NCI-H524 (cell line): ENCODE measurements around the gene LINC01488.

Experiments
- DNase-seq, 2 experiments: peaks; one replicate each; lab custom pipeline; 2025; lab: John Stamatoyannopoulos, UW

Gene LINC01488

GRCh38 chr11:69530278-69531070 lies 49.0 kb downstream of the LINC01488 start:
- no peak for DNase-seq

- DNase-seq = no peak
These were observed 49.7 kb downstream of the LINC01488 start for GRCh38 chr11:69531071-69531716.

DNA sequence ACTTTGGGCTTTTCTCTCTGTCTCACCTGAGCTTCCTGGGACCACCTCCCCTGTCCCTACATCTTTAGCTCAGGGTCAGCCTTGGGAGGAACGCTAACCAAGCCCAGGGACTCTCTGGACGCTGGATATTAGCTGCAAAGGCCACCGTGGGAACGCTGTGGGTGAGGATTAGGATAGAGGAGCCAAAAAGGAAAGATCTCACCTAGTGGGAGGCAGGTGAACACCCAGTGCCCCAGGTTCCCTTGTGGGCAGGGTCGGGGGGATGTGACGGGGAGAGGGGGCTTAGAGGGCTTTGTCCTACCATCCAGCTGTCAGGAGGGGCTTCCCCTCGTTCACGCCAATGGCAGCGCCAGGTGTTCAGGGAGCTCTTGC lies 50.2 kb downstream of the LINC01488 start:
- no peak for DNase-seq

DNA sequence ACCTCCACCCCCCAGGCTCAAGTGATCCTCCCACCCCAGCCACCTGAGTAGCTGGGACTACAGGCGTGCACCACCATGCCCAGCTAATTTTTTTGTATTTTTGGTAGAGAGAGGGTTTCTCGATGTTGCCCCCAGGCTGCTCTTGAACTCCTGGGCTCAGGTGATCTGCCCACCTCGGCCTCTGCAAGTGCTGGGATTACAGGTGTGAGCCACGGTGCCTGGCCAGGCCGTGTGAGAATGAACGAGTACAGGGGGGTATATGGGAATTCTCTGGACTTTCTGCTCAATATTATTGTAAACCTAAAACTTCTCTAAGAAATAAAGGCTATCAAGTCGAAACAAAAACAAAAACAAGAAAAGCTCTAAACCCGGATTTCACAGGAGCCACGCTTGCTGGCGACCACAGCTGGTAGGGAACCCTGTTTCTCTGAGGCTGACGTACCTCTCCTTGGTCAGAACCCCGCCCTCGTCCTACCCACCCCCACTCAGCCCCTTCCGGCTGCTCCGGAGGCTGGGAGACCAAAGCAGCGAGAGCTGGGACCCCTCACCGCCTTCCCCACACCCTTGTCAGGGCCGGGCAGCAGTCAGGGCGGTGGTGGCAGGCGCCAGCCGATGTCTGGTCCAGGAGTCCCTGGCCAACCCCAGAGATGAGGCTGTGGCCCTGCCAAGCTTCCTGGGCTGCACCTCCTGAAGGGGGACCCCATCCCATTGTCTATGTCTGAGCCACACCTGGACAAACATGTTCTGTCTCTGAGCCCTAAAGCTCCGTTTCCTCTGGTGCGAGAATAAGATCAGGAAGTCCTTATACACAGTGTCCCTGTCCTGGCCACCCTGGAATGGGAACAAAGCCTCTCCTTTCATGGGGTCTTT lies 52.1 kb downstream of the LINC01488 start:
- no peak for DNase-seq

- no peak for DNase-seq
These were observed 52.7 kb downstream of the LINC01488 start for GRCh38 chr11:69534166-69534530.

DNA sequence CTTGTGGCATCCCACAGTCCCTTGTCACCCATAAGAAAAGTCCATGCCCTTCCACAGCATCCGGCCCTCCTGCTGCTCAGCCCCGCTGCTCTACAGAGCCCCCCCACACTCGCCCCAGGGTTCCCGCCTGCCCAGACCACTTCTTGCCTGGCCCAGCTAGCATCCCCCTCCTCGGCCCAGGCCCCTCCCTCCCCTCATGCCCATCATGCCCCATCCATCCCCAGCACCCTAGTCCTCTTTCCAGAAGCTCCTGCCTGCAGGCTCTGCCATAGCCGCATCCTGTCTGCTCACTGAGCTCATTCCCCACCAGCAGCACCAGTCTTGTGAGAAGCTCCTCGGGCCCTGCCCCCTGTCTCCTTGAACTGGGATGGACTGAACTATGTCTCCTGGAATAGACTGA lies 54.4 kb downstream of the LINC01488 start:
- DNase-seq = no peak

GRCh38 chr11:69536406-69536805 lies 54.9 kb downstream of the LINC01488 start:
- no peak for DNase-seq

- DNase-seq = no peak
These were observed 55.7 kb downstream of the LINC01488 start for GRCh38 chr11:69537126-69537525.

DNA sequence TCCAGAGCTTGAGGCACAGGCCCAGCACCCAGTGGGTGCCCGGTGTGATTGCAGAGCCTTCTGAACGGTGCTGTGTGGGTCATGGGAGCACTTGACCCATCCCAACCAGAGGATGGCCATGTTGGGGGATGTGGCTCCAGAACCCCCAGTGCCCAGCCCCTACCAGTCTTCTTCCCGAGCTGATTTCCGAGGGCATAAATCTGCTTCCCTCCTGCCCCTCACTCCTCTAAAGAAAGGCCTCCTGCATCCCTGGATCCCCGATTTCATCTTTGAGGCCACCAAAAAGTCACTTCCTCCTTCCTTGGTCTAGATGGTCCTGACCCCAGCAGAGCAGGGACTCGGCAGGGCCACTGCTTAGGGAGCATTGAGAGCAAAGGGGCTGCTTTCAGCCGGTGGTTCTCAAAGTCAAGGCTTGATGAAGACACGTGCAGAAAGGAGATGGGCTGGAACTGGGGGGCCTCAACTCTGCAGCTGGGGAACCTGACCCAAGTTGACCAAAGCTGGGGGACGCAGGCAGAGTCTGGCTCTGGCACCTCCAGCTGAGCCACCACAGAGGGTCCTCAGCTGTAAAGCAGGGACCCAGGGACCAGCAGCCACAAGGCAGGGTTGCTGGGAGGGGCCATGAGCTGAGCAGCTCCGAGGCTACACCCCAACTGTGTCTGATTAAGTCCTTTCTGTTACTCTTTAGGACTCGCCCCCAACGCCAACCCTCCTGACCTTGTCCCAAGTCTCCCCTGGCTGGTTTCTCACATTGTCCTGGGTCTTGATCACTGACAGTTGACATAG lies 56.6 kb downstream of the LINC01488 start:
- DNase-seq = no peak

DNA sequence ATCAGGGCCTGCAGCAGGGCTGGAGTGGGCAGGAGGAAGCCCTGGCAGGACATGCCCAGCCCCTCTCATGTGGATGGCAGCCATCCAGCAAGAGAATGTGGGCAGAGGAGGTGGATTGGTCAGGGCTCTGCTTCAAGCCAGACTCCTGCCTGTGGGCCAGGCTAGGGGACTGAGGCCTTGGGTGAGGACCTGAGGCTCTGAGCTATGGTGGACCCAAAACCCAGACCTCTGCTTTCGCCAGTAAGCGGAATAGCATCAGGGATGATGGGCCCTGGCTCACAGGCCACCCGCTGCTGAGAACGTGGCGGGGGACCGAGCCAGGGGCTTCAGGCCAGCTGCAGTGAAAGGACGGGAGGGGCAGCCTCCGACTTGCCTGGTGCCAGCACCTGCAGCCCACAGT lies 57.4 kb downstream of the LINC01488 start:
- DNase-seq = no peak

DNA sequence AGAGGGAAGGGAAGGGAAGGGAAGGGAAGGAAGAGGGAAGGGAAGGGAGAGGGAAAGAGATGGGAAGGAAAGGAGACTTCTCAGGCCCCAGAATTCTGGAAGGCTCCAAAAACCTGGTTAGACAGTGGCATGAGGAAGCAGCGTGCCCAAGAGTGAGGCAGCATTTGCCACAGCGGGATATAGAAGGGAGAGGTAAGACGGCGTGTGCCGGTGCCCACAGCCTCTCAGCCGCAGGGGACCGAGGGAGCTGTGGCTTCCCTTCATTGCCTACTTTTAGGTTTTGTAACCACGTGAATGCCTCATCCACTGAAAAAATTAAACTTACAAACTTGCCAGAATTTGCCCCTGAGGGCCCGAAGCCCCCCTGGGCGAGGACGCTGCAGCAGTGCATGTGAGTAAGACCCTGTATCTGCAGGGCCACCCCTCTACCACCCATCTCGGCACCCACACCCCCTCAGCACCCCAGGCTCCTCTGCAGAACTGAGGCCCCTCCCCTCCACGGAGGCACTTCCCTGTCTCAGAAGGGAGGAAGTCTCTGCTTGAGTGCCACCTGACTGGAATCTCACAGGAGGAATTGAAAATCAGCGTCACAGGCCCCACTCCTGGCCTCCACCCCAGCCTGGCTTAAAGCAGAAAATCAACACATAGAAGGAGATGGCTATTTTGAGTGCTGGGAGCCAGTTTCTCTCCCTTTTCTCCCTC lies 58.1 kb downstream of the LINC01488 start:
- DNase-seq = no peak

GRCh38 chr11:69540118-69541000 lies 58.9 kb downstream of the LINC01488 start:
- DNase-seq = peak in 1 of 2 experiments; percentile 9

DNA sequence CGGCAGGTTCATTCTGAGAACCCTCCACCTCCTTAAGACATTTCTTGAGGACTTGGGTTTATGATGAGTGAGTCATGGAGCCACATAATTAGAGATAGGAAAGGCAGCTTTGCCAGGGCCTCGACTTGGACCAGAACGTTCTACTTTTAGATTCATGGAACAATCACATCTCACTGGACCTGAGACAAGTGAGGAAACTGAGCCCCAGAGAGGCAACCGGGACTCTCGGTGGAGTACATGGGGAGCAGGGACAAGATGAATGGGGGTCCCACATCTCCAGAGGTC lies 59.5 kb downstream of the LINC01488 start:
- DNase-seq = no peak

DNA sequence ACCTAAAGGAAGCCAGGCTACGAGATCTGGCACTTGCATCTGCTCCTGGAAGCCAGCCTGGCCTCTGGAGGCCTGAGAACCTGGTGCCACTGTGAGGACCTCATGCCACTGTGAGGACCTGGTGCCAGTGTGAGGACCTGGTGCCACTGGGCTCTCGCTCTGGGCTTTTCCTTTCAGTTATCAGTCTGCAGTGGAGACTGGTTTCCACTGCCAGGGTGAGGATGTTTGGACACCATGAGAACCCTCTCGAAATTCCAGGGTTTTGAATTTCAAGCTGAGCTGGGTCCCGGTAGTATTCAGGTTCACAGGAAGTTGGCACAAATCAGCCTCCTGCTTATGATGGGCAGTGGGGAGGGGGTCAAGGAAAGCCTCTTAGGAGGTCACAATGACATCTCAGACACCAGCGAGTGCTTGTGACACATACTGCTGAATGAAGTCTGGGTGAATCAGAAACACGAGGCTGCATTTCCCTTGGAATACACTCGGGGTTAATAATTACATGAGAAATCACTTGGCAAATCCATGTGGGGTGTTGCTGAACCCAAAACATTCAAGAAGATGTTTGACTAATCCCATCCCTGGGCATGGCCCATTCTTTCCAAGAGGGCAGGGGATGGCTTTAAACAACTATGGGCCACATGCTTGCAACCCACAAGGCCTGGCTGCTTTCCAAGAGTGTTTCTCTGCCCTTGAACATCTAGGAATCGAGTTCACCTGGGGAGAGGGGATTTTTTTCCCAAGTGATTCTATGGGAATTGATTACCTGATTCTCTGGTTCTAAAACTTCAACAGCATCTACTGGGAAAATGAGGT lies 60.2 kb downstream of the LINC01488 start:
- DNase-seq = no peak

DNA sequence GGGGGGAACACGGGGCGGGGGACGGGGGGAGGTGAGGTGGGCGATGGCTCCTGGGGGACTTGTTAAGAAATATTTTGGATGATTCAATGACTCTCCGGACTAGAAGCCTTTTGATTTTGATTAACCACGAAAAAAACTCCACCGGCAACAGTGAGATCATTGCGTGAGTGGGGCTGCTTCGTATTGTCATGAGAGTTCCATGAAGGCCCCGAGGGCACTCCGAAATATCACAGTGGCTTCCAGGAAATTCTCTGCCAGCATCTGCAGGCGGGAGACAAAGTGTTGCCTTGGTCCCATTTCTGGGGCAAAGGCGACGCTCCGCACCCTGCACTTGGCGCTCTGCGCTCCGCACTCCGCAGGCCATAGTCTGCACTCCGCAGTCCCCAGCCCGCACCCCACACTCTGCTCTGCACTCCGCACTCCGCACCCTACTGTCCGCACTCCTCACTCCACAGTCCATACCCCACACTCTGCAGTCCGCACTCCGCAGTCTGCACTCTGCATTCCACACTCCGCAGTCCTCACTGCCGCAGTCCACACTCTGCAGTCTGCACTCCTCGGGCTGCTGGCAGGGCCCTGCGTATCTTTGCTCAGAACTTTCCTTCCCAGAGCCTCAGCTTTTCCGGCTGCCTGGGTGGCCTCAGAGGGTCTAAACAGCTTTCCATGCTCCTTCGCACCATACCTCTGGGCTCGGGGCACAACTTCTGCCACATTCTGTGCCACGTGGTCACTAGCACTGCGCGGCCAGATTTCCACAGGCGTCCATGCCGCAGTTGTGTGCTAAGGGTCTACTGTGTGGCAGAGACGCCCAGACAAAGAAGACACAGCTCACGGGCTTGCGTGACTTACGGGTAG lies 61.1 kb downstream of the LINC01488 start:
- no peak for DNase-seq
